Osteoblast (primary cell): ENCODE results near the gene KYAT1. TPM values are rescaled to one million over a fixed set of nuclear protein-coding genes. Genes with fewer than 3 reads are reported as not detected.

Source experiments
- DNase-seq: peaks from one replicate; pipeline ENCODE4 v3.0.0; 2011; ENCODE audit warnings: low spot score, mixed read lengths; ENCODE audit not compliant: insufficient read length; ENCODE audit errors: missing footprints
- H2AFZ ChIP-seq: 2 replicates; pipeline ENCODE4 v1.6.0; 2011; ENCODE audit warnings: mild to moderate bottlenecking, low read length
- H3K27ac ChIP-seq: 2 replicates; pipeline ENCODE4 v1.5.1; 2011; ENCODE audit warnings: mild to moderate bottlenecking, low read depth, low read length, moderate library complexity
- H3K27me3 ChIP-seq: 2 replicates; pipeline ENCODE4 v1.6.0; 2012; ENCODE audit warnings: mild to moderate bottlenecking, control low read depth, inconsistent platforms, low read length, moderate library complexity; ENCODE audit not compliant: insufficient read depth
- H3K36me3 ChIP-seq: 2 replicates; pipeline ENCODE4 v1.5.1; 2011; ENCODE audit warnings: mild to moderate bottlenecking, low read length, control low read depth, moderate library complexity; ENCODE audit not compliant: insufficient read depth
- H3K4me1 ChIP-seq: 2 replicates; pipeline ENCODE4 v1.5.1; 2011; ENCODE audit warnings: mild to moderate bottlenecking, low read length, control low read depth, moderate library complexity; ENCODE audit not compliant: insufficient read depth
- H3K4me2 ChIP-seq: 2 replicates; pipeline ENCODE4 v1.6.0; 2011; ENCODE audit warnings: mild to moderate bottlenecking, low read length; ENCODE audit not compliant: insufficient read depth
- H3K4me3 ChIP-seq: fragments of 200-600 bp; sonication (generic); 3 replicates; pipeline ENCODE4 v1.5.1; 2012; ENCODE audit warnings: mild to moderate bottlenecking, low read length, inconsistent platforms; ENCODE audit not compliant: insufficient read depth
- H3K79me2 ChIP-seq: 2 replicates; pipeline ENCODE4 v1.6.0; 2012; ENCODE audit warnings: mild to moderate bottlenecking, low read length, control low read depth, inconsistent platforms; ENCODE audit not compliant: insufficient read depth
- H3K9me3 ChIP-seq: 2 replicates; pipeline ENCODE4 v1.5.1; 2011; ENCODE audit warnings: low read depth, low read length, control low read depth
- H4K20me1 ChIP-seq: 2 replicates; pipeline ENCODE4 v1.6.0; 2012; ENCODE audit warnings: mild to moderate bottlenecking, low read length, control low read depth; ENCODE audit not compliant: insufficient read depth
- CTCF ChIP-seq: IDR thresholded peaks from 2 replicates; pipeline ENCODE4 v1.5.1; 2011; ENCODE audit warnings: mild to moderate bottlenecking, low read depth, low read length, moderate library complexity; ENCODE audit errors: extremely low read depth
- total RNA-seq: library from RNA; depleted of rRNA; stranded (reverse); fragments of >200 nt; gene quantifications from 2 replicates; pipeline ENCODE4 v1.2.3, GENCODE V29; 2012

Gene KYAT1
- total RNA-seq, 1 donor, result 3.3 TPM

- peaks cover 69% of the 10 kb centered on the region for H3K79me2 ChIP-seq
- H3K4me2 ChIP-seq, result no peak overlapping the region
- no peak overlapping the region for H3K27ac ChIP-seq
- peaks cover 9% of the 10 kb centered on the region for H4K20me1 ChIP-seq
- no peak for TF ChIP-seq CTCF
- H2AFZ ChIP-seq, result no peak overlapping the region
- H3K27me3 ChIP-seq, result no peaks in the 10 kb centered on the region
- no peak overlapping the region for H3K4me3 ChIP-seq
- peaks cover 46% of the 10 kb centered on the region for H3K36me3 ChIP-seq
- no peaks in the 10 kb centered on the region for H3K9me3 ChIP-seq
- peaks cover 31% of the 10 kb centered on the region for H3K4me1 ChIP-seq
- DNase-seq, result no peak
Observed at GRCh38 chr9:128894764-128895163, 13.0 kb upstream of the KYAT1 start.

- no peak for TF ChIP-seq CTCF
- Histone ChIP-seq H3K9me3 (no peaks in the 10 kb centered on the region), H2AFZ (no peak overlapping the region), H3K79me2 (peaks cover 67% of the 10 kb centered on the region), H4K20me1 (peaks cover 15% of the 10 kb centered on the region), H3K4me3 (no peak overlapping the region), H3K27ac (peak overlapping the region; percentile 72), H3K27me3 (no peaks in the 10 kb centered on the region), H3K36me3 (peaks cover 43% of the 10 kb centered on the region), H3K4me2 (no peak overlapping the region), H3K4me1 (peaks cover 29% of the 10 kb centered on the region)
- peak; percentile 15 for DNase-seq
Observed at GRCh38 chr9:128893354-128893753, 11.6 kb upstream of the KYAT1 start.

GRCh38 chr9:128892221-128892921 is 10.6 kb upstream of the KYAT1 start:
- no peaks in the 10 kb centered on the region for H3K9me3 ChIP-seq
- H3K27me3 ChIP-seq, result no peaks in the 10 kb centered on the region
- H2AFZ ChIP-seq, result peak overlapping the region; percentile 60
- peaks cover 35% of the 10 kb centered on the region for H3K4me1 ChIP-seq
- peak overlapping the region; percentile 72 for H3K27ac ChIP-seq
- peak overlapping the region; percentile 50 for H3K4me3 ChIP-seq
- TF ChIP-seq CTCF, result no peak
- H3K36me3 ChIP-seq, result peaks cover 43% of the 10 kb centered on the region
- peaks cover 18% of the 10 kb centered on the region for H4K20me1 ChIP-seq
- H3K79me2 ChIP-seq, result peaks cover 71% of the 10 kb centered on the region
- peak; percentile 99 for DNase-seq
- peak overlapping the region; percentile 76 for H3K4me2 ChIP-seq

- TF ChIP-seq CTCF, result no peak
- no peaks in the 10 kb centered on the region for H3K27me3 ChIP-seq
- peak overlapping the region; percentile 76 for H3K4me2 ChIP-seq
- H2AFZ ChIP-seq, result no peak overlapping the region
- DNase-seq, result peak; percentile 45
- H4K20me1 ChIP-seq, result peaks cover 21% of the 10 kb centered on the region
- peaks cover 35% of the 10 kb centered on the region for H3K4me1 ChIP-seq
- H3K36me3 ChIP-seq, result peaks cover 45% of the 10 kb centered on the region
- H3K79me2 ChIP-seq, result peaks cover 78% of the 10 kb centered on the region
- peak overlapping the region; percentile 37 for H3K27ac ChIP-seq
- H3K4me3 ChIP-seq, result no peak overlapping the region
- H3K9me3 ChIP-seq, result no peaks in the 10 kb centered on the region
Observed at GRCh38 chr9:128891321-128892220, 9.8 kb upstream of the KYAT1 start.
